Measurements from ENCODE around the gene PROSER1.
"Not testable (repeated sequence)": the region's sequence is repeated elsewhere in the genome, so short reads cannot be mapped to it uniquely, and the experiment has no call there.

DNA sequence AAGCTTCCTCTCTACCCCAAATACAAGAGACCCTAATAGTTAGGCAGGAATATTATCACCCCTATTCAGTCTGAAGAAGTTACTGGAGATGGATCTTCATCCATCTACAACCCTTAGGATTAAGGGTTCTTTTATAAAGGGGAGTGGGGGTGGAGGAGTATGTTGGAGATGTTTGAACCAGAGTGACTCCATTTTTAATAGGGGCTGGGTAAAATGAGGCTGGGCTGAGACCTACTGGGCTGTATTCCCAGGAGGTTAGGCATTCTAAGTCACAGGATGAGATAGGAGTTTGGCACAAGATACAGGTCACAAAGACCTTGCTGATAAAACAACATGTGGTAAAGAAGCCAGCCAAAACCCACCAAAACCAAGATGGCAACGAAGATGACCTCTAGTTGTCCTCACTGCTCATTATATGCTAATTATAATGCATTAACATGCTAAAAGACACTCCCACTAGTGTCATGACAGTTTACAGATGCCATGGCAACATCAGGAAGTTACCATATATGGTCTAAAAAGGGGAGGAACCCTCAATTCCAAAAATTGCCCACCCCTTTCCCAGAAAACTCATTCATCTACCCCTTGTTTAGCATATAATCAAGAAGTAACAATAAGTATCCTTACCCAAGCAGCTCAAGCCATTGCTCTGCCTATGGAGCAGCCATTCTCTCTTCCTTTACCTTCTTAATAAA lies 48.5 kb upstream of the PROSER1 start:
- not testable (repeated sequence) for TF ChIP-seq POLR2A (IDR thresholded peaks at IDR 0.05)
- TF ChIP-seq, protein P1, sequence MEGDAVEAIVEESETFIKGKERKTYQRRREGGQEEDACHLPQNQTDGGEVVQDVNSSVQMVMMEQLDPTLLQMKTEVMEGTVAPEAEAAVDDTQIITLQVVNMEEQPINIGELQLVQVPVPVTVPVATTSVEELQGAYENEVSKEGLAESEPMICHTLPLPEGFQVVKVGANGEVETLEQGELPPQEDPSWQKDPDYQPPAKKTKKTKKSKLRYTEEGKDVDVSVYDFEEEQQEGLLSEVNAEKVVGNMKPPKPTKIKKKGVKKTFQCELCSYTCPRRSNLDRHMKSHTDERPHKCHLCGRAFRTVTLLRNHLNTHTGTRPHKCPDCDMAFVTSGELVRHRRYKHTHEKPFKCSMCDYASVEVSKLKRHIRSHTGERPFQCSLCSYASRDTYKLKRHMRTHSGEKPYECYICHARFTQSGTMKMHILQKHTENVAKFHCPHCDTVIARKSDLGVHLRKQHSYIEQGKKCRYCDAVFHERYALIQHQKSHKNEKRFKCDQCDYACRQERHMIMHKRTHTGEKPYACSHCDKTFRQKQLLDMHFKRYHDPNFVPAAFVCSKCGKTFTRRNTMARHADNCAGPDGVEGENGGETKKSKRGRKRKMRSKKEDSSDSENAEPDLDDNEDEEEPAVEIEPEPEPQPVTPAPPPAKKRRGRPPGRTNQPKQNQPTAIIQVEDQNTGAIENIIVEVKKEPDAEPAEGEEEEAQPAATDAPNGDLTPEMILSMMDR (IDR thresholded peaks at IDR 0.05), result not testable (repeated sequence)
